ENCODE results near the gene NUDT6.
"Not testable (repeated sequence)": the region's sequence is repeated elsewhere in the genome, so short reads cannot be mapped to it uniquely, and the experiment has no call there.

The NUDT6 gene, protein sequence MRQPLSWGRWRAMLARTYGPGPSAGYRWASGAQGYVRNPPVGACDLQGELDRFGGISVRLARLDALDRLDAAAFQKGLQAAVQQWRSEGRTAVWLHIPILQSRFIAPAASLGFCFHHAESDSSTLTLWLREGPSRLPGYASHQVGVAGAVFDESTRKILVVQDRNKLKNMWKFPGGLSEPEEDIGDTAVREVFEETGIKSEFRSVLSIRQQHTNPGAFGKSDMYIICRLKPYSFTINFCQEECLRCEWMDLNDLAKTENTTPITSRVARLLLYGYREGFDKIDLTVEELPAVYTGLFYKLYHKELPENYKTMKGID

DNA sequence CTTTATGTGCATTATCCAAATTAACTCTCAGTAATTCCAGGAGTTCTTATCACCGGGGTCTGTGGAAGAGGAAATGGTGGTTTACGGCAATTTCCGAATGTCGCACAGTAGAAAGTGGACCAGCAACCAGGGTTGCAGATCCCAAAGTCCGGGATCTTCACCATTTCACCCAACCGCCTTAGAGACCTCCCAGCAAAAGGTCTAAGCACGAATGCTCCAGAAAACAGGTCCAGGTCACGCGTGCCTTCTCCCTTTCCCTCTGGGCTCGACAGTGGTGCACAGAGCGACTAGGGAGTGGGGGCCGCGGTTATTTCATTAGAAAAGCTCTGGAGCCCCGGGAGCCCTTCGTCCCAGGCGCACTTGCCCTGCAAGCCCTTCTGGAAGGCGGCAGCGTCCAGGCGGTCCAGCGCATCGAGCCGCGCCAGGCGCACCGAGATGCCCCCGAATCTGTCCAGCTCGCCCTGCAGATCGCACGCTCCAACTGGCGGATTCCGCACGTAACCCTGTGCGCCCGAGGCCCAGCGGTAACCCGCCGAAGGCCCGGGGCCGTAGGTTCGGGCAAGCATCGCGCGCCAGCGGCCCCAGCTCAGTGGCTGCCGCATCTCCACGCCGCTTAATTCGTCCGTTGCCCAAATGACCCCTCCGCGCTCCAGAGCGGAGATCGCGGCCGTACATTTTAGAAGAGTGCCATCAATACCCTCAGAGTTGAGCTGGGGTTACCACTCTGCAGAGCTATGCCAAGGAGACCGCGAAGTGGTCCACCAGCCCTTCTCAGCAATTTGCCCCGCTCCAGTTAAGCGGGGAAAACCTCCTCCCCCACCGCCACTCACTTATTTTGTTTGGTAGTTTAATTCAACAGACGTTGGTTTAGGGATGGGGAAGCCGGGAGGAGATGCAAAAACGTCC lies at the start of gene NUDT6:
NUDT6 (minus strand) TSS at position 627 of the 906 bp plus-strand sequence; CDS start at position 602, 25 bp downstream.
- DNase-seq = peak; percentile 66

DNA sequence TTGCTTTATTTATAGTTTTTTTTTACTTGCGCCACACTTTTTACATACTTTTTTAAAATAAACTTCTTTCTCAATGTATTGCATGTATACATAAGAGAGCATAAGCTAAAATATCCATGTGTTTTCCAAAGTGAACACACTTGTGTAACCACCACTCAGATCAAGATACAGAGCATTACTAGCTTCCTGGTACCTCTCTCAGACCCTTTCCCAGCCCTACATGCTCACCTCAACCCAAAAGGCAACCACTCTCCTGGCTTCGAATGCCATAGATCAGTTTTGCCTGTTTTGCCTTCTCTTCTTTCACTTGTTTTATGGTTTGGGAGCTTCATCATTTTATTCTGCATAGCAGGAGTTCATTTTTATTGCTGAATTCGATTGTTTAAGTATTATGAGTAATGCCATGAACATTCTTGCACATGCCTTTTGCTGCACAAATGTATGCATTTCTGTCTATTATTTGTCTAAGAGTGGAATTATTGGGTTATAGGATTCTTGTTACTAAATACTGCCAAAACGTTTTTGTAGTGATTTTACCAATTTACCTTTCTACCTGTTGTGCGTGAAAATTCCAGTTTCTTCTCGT lies 45.9 kb upstream of the NUDT6 start:
- DNase-seq = no peak

GRCh38 chr4:122967231-122967630 lies 44.8 kb upstream of the NUDT6 start:
- no peak for DNase-seq

- DNase-seq = no peak
Observed at GRCh38 chr4:122966201-122966600, 43.8 kb upstream of the NUDT6 start.

- DNase-seq = no peak
Observed at GRCh38 chr4:122963216-122963615, 40.8 kb upstream of the NUDT6 start.

DNA sequence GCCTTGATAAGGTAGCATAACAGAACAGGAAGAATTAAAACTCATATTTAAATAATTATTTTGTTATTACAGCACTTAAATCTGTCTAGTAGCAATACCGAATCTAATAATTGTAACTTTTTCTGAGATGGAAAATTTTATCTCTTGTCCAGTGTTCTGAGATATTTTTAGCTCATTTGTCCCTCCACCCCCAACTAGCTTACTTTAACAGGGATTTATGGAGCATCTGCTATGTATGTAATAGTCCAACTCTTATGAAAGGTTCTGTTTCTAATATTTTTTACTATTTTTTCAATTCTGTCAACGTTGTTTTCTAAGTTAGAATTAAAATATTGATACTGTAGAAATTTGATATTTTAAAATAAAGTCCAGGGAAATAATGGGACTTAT lies 38.2 kb upstream of the NUDT6 start:
- no peak for DNase-seq

DNA sequence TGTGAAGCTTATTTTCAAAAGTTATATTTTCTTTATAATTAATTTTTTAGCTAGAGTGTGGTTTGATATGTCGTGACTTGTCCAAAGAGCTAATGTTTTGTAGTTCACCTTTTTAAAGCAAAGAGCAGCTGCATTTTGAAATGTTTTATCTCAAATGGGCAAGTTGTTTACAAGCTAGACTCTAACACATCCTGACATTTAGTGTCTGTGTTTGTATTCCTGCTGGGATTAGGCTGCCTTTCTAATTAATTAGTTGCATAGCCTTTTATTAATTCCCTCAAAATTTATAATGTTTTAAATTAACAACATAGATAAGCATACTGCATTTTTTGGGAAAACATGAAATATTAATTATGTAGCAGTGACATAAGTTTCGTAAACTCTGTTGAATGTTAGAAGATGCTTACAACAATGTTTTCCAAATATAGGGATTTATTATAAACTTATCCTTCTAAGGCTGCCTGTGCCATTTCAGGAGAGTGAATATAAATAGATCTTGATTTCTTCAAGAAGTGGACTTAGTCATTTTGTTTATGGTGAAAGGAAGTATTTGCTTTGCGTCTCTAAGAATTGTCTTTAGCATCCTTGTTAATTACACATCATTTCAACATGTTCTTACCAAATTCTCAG lies 37.7 kb upstream of the NUDT6 start:
- DNase-seq = no peak

DNA sequence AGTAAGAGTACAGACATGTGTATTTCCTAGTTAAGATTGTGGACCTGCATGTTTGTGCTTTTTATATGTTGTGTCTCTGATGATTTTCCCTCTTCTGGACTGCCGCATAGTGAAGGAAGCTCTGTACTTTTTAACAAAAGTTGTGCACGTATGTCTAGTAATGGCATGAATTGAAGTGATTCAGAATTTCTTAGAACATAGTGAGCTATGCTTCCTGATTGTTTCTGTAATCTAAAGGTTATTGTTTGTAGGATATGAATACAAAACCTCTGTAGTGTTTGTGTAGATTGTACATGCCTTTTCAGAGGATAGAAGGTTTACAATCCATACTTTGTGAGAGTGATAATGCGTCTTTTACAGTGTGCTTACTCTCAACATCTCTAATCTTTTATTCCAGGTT lies 37.0 kb upstream of the NUDT6 start:
- no peak for DNase-seq

GRCh38 chr4:122958505-122958904 lies 36.1 kb upstream of the NUDT6 start:
- DNase-seq = no peak

- DNase-seq = no peak
Observed at GRCh38 chr4:122953924-122954323, 31.5 kb upstream of the NUDT6 start.

DNA sequence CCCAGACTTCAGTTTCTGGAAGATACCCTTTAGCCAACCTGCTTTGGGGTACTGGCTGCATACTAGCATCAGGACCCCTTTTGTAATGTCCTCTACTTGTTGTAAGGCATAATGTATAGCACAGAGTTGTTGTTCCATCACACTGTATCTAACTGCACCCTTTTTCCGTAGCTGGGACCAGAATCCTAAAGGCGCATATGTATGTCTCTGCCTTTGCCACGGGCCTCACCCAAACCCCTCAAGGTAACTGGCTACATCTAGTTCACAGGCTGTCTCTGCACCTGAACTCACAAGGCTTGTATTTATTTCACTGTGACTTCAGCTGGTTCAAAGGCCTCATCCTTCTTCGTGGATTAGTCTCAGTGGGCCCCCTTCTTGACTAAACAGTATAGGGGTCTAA lies 29.6 kb upstream of the NUDT6 start:
- no peak for DNase-seq

DNA sequence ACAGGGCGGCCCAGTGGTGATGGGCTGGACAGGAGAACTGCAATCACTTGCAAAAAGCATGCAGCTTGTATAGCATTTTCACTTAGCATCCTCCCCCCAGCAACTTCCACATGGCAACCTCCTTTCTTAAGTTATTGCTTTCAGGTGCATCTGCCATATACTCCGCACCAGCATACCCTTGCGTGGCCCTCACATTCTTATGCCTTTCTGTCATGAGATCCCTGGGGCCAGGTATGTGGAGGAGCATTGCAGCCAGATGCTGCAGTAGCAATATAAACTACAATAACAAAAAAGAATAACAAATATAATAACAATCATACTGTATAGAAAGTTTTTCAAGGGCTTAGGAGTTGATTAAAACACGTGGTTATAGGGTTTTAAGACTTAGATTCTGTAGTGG lies 26.3 kb upstream of the NUDT6 start:
- DNase-seq = no peak

- no peak for DNase-seq
Observed at GRCh38 chr4:122946142-122946541, 23.7 kb upstream of the NUDT6 start.

DNA sequence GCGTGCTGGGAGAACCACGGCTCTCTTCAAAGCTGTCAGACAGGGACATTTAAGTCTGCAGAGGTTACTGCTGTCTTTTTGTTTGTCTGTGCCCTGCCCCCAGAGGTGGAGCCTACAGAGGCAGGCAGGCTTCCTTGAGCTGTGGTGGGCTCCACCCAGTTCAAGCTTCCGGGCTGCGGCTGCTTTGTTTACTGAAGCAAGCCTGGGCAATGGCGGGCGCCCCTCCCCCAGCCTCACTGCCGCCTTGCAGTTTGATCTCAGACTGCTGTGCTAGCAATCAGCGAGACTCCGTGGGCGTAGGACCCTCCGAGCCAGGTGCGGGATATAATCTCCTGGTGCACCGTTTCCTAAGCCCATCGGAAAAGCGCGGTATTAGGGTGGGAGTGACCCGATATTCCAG lies 22.7 kb upstream of the NUDT6 start:
- DNase-seq = not testable (repeated sequence)

- DNase-seq = no peak
Observed at GRCh38 chr4:122932763-122933162, 10.4 kb upstream of the NUDT6 start.

GRCh38 chr4:122930862-122931261 lies 8.5 kb upstream of the NUDT6 start:
- peak in 1 of 2 donors; percentile 34 for DNase-seq

DNA sequence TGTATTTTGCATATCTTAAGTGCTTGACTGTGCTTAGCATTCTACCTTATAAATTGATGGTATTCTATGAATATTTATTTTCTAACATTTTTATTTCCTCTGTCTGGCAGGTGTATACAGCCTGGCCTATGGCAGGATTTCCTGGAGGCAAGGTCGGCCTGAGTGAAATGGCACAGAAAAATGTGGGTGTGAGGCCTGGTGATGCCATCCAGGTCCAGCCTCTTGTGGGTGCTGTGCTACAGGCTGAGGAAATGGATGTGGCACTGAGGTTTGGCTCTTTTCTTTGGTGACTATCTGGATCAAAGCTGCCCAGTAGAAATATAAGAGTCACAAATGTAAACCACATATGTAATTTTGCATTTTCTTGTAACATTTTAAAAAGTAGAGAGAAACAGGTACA lies 6.5 kb upstream of the NUDT6 start:
- no peak for DNase-seq

DNA sequence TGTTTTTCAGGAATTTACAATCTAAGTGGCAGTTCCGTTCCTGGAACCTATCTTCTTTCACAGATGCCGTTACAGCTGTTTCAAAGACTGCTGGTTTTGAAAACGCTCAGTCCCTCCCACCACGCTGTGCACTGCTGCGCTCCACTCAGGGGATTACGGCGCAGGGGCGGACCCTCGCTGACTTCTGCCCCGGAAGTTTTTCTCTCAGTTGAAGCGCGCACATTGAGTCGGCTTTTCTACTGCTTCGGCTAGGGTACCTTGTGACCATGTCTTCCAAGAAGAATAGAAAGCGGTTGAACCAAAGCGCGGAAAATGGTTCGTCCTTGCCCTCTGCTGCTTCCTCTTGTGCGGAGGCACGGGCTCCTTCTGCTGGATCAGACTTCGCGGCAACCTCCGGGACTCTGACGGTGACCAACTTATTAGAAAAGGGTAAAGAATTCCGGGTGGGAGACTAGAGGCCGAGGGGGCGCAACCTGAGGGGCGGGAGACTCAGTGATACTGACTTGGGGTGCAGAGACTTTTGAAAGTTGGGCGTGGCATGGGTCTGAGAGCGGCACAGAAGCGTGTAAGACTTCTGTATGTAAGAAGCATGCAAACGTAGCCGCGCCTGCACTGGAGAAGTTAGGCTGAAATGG lies 597 bp upstream of the NUDT6 start:
- DNase-seq = peak; percentile 86 to 88

GRCh38 chr4:122921300-122921699 lies 1.1 kb downstream of the NUDT6 start:
- no peak for DNase-seq

DNA sequence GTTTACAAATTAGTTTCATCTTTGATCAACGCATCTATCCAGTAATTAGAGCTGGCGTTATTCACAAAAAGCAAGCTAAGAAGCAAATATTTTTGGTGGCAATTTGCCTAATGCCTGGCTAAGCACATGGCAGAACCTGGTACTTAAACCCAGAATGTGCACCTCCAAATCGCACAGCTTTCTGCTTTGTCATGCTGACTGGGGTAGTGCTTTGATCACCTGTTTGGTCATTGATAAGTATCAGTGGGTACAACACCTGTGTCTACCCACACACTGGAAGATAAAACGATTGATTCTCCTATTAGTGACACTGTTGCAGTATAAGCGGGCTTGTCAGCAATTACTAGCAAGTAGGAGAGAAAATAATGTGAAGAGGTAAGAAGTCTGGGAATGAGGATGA lies 1.9 kb downstream of the NUDT6 start:
- no peak for DNase-seq

- no peak for DNase-seq
Observed at GRCh38 chr4:122917731-122918130, 4.7 kb downstream of the NUDT6 start.

DNA sequence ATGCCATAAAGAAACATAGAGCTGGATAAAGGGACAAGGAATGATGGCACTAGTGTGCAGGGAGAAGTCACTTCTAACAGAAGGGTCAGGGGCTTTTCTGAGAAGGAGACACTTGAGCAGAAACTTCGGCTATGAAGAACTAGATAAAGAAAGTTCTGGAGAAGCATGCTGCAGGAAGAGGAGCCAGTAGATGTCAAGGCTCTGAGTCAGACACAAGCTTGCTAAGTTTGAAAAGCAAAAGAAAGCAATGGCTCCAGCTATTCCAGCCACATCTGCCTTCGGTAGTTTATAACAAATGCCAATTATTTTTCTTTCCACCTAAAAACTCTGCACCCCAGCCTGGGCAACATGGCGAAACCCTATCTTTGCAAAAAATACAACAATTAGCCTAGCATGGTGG lies 7.5 kb downstream of the NUDT6 start:
- no peak for DNase-seq

Data from hippocampal formation (tissue), 2 donors.